GM18502 (cell line): Measurements from ENCODE around the gene VPS16.
A peak's percentile ranks its signal among the peaks of the same experiment; 100 is the strongest.

Experiments used
- ATAC-seq: cut with Tn5 transposase; IDR thresholded peaks from one replicate; pipeline ENCODE4 v1.9.1; 2021; ENCODE audit warnings: mild to moderate bottlenecking; ENCODE audit not compliant: unreplicated experiment, poor library complexity

The VPS16 gene

GRCh38 chr20:2865630-2866029 is 25.1 kb downstream of the VPS16 start:
- ATAC-seq: no peak

- no peak for ATAC-seq
Measured at GRCh38 chr20:2866236-2866635, 25.7 kb downstream of the VPS16 start.

GRCh38 chr20:2867081-2867864 is 26.7 kb downstream of the VPS16 start:
- no peak for ATAC-seq

GRCh38 chr20:2869381-2869780 is 28.8 kb downstream of the VPS16 start:
- no peak for ATAC-seq

- no peak for ATAC-seq
Measured at GRCh38 chr20:2871111-2871465, 30.5 kb downstream of the VPS16 start.

GRCh38 chr20:2871661-2872458 is 31.3 kb downstream of the VPS16 start:
- ATAC-seq: peak; percentile 0

GRCh38 chr20:2872459-2873009 is 32.0 kb downstream of the VPS16 start:
- peak; percentile 33 for ATAC-seq

- ATAC-seq: peak; percentile 91
Measured at GRCh38 chr20:2873010-2873746, 32.6 kb downstream of the VPS16 start, which contains the start of gene PTPRA. TSS of gene PTPRA (plus strand) at chr20:2873481. CDS start at chr20:2964278, 90,797 bp downstream.

GRCh38 chr20:2873747-2874041 is 33.1 kb downstream of the VPS16 start:
- no peak for ATAC-seq

GRCh38 chr20:2874456-2874855 is 33.9 kb downstream of the VPS16 start:
- no peak for ATAC-seq

GRCh38 chr20:2875690-2876203 is 35.2 kb downstream of the VPS16 start:
- no peak for ATAC-seq

- no peak for ATAC-seq
Measured at GRCh38 chr20:2878515-2878914, 38.0 kb downstream of the VPS16 start.

- ATAC-seq: no peak
Measured at GRCh38 chr20:2879146-2879545, 38.6 kb downstream of the VPS16 start.

- ATAC-seq: no peak
Measured at GRCh38 chr20:2880650-2881049, 40.1 kb downstream of the VPS16 start.

GRCh38 chr20:2883726-2884637 is 43.4 kb downstream of the VPS16 start:
- no peak for ATAC-seq

GRCh38 chr20:2887715-2888114 is 47.2 kb downstream of the VPS16 start:
- ATAC-seq: no peak

- no peak for ATAC-seq
Measured at GRCh38 chr20:2888224-2888955, 47.8 kb downstream of the VPS16 start.

- ATAC-seq: no peak
Measured at GRCh38 chr20:2889209-2889608, 48.7 kb downstream of the VPS16 start.

- ATAC-seq: no peak
Measured at GRCh38 chr20:2889797-2890196, 49.3 kb downstream of the VPS16 start.
